DMS153 (cell line): ENCODE measurements around the gene ARL3.
"Not testable (repeated sequence)": the region's sequence is repeated elsewhere in the genome, so short reads cannot be mapped to it uniquely, and the experiment has no call there.

Experiments
- DNase-seq: peaks from one replicate; lab custom pipeline; 2025; lab: John Stamatoyannopoulos, UW

Gene ARL3

DNA sequence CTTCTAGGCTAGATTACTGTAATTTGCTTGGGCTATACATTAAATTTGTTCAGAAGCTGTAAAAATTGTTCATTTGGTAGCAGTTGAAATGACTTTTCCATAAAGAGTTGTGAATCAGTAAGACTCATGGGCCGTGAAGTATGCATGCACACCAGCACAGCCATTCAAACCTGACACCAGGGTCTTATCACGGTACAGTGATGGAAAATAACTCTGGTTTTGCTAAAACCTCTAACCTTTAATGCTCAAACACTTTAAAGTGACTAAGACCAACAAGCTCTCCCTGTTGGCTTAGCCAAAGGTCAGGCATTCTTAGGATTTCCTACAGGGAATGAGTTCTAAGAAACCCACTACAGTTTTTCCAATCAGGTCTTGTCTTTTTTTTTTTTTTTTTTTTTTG is 11.5 kb downstream of the ARL3 start:
- no peak for DNase-seq

DNA sequence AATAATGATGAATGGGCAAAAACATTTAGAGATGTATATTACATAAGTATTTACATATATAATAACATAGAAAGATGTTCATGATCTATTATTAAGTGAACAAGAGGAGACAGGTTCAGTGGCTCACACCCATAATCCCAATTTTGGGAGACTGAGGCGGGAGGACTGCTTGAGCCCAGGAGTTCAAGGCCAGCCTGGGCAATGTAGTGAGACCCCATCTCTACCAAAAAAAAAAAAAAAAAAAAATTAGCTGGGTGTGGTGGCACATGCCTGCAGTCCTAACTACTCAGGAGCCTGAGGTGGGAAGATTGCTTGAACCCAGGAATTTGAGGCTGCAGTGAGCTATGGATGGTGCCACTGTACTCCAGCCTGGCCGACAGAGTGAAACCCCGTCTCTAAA is 12.4 kb downstream of the ARL3 start:
- DNase-seq = no peak

GRCh38 chr10:102701272-102701671 is 12.9 kb downstream of the ARL3 start:
- DNase-seq = no peak

DNA sequence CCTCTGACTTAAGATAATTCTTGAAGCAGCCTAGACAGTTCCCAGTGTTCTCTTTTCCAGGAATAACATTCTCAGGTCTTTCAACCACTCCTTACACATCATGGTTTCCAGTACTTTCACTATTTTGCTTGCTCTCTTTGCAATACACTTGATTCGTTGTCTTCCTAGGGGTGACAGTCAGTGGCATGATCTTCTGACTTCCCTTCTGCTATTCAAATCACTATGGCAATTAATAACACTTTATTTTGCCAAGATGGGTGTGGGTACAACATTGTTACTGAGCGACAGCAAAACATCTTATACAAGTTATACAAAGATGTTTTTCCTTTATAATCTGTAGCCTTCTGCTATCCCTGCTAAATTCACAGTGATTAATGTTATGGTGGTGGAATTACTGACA is 15.3 kb downstream of the ARL3 start:
- DNase-seq = no peak

DNA sequence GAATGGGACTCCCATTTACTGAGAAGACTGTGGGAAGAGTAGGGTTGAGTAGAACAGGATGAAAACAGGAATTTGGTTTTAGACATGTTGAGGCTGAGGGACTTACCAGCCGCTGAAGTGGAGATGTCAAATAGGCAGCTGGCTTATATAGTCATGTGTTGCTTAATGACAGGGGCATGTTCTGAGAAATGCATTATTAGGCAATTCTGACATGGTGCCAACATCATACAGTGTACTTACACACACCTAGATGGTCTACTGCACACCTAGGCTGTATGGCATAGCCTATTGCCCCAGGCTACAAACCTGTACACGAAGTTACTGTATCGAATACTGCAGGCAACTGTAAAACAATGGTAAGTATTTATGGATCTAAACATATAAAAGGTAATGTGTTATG is 17.5 kb downstream of the ARL3 start:
- no peak for DNase-seq

DNA sequence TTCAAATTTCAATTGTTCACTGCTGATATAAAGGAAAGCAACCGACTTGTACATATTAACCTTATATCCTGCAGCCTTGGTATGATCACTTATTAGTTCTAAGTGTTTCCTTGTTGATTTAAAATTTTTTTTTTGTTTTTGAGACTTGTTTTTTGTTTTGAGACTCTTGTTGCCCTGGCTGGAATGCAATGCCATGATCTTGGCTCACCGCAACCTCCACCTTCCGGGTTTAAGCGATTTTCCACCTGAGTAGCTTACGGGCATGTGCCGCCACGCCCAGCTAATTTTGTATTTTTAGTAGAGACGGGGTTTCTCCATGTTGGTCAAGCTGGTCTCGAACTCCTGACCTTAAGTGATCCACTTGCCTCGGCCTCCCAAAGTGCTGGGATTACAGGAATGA is 18.8 kb downstream of the ARL3 start:
- DNase-seq = not testable (repeated sequence)

DNA sequence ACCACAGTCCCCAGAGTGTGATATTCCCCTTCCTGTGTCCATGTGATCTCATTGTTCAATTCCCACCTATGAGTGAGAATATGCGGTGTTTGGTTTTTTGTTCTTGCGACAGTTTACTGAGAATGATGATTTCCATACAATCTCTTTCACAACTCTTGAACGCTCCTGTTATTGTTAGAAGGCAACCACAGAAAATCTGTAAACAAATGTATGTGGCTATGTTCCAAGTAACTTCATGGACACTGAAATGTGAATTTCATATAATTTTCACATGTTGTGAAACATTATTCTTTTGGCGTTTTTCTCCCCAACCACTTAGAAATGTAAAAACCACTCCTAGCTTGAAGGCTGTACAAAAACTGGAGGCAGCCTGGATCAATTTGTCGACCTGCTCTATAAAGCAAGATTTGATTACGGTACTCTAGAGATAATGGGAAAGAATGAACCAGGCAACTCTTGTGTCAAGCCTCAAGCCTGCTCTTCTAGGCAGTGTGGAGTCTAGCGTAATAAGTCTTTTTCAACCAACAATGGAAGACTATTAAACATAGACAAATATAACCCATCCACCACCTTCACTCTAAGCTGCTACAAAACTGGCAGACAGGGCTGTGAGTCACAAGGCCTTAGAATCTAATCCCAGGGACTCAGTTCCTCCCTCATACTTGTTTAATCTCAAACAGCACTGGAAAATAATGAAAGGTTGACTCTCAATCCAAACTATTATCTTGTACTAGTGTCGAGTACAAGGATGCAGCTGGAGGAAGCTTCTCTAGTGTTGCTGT is 22.7 kb downstream of the ARL3 start:
- DNase-seq = no peak

DNA sequence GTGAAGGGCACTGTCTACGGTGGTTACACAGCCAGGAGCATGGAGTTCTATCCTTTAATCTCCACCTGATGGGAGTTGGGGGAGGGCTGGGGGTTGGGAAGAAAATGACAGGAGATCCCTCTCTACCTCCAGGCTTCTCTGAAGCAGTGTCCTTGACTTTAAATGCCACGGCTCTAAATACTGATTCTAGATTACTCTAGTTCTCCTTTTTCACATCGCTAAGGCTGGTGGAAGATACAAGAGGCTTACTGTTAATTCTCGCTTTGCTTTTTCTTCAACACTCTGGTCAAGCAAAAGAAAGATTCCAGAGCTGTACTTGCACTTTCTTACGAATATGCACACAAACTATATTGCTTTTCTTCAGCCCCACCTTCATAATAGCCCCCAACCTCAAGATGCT is 30.5 kb downstream of the ARL3 start:
- no peak for DNase-seq

DNA sequence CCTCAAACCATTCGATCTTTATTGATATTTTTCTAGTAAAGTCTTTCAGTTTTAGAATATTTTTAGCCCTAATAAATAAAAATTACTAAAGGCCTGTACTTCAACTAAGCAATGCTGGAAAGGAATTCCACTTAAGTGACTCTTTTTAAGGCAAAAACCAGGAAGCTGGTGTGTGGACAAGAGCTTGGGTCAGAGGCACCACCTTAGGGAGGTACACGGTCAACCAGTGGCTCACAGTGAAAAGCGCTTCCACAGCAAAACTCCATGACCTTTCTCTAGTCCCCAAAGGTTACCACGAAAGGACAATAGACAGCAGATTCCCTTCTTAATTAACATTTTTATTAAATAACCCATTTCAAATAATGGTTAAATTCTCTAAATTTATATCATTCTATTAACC is 31.2 kb downstream of the ARL3 start:
- DNase-seq = no peak

DNA sequence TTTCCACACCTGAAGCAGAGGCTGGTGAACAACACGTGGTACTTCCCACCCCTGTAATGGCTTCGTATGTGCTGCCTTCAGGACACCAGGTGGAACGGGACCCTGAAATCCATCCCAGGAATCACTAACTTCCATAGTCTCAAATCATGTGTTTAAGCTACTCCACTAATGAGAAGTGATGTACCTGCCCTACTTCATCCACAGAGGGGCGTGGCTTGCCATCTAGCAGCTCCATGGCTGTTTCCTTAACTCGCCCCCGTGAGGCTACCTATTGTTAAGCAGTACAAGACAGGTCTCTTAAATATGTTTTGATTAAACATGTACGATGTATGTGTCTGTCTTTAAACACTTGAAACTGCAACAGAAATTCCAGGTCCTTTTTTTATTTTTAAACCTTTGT is 31.8 kb downstream of the ARL3 start:
- no peak for DNase-seq

DNA sequence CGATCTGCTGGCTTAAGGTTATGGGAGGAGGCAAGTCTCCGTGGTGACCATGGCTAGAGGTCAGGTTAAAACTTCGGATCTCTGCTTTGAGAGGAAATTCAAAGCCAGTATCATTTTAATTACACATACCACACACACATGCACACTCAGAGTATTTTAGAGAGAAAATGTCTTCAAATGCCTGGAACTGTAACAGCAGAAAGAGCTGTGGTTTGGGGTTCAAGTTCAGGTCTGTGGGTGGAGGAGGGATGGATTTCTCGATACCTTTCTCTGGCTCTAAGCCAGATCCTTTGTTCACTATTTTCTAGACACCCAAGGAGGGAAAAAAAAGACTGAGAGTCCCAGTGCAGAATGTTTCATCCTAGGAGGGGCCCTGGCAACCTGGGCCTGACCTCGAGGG is 32.5 kb downstream of the ARL3 start:
- no peak for DNase-seq

DNA sequence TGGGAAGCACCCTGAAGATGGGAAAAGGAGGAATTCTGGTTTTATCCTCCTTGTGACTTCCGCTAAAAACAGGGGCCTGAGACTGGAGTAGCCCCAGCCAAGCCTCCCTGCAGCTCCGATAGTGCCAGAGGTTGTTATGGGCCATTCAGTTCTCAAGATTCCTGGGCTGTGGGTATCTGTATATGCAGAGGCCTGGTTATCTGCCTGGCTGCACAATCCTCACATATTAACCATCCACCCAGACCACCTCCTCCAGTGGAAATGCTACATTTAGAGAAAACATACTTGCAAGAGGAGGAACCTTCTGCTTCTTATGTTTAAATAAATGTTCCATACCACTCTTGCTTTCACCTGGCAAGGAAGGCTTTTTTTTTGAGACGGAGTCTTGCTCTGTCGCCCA is 34.6 kb downstream of the ARL3 start:
- no peak for DNase-seq

- DNase-seq = peak; percentile 88
These were observed 35.3 kb downstream of the ARL3 start for GRCh38 chr10:102678842-102679289.

DNA sequence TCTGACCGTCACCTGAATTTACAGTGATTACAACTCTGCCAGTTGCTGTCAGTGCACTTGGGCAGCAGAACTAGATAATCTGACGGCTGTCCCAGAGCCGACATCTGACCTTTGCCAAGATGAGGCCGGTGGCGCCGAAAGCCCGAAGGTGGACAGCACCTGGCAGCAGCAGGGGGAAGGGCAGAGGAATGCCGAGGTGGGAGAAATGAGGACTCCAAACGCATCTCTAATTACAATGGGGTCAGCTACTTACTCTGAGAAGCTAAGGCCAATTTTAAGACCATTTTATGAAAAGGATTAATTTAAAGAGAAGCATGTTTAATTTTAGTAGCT is 36.2 kb downstream of the ARL3 start:
- DNase-seq = no peak

DNA sequence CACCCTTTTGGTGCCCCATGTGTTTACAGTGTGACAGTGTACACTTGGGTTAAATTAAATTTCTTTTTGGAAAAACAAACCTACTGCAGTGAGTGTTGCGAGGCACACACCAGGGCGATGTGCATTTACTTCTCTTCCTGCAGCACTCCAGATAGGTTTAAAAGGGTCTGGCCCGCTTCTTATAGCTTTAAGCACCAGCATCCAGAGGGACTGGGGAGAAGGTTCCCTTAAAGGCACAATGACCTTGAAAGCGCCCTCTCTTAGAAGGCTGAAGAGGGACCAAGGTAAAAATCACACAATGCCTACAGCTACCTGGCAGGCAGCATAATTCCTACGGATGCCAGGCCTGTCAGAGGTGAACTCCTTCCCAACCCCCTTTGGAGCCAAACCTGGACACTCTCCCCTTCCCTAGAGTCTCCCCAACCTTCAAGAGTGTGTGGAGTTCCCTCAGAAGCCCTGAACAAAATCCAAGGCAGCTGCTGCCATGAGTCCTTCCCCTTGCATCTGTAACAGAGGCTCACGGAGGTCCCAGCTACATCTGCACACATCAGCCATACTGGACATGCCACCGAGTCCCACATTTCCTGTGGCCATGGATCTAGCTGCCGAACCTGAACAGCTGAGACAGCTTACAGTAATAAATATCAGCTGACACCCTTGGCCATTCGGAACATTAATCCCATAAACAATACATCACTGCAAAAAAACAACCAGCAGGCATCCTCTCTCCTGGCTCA is 36.7 kb downstream of the ARL3 start:
- DNase-seq = no peak

GRCh38 chr10:102676534-102677315 is 37.5 kb downstream of the ARL3 start:
- no peak for DNase-seq

- no peak for DNase-seq
These were observed 38.3 kb downstream of the ARL3 start for GRCh38 chr10:102675666-102676533.

DNA sequence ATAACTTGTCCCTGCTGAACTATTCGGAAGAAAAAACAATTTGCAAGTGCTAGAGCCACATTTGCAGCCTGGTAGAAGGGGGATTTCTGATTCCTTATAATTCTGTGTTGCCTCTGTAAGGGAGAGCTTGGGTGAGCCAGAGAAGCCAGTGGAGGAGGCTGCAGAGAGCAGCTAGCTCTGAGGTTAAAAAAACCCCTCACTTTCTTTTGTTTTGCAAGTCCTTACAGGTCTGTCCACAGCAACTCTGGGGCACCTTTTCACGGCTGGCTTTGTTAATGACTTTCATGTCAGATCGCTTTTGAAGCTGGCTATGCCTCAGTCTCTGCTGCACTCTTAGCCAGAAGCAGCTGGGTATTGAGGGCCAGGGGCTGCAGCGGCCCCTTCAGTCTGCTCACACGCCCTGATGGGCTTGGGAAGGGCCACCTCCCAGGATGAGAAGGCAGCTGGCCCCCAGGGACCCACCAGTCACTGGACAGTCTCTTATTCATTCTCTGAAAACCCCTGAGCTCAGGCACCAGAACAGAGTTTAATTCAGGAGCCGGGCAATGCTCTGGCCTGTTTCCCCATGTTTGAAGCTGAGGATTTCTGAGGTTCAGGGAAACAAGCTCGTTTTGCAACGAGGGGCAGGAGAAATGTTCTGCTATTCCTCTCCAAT is 39.1 kb downstream of the ARL3 start:
- DNase-seq = no peak

- no peak for DNase-seq
These were observed 39.6 kb downstream of the ARL3 start for GRCh38 chr10:102674566-102674965.

GRCh38 chr10:102673819-102674511 is 40.2 kb downstream of the ARL3 start:
- peak; percentile 61 for DNase-seq
